ENCODE data around the gene NUDT8. TPM values are rescaled to one million over a fixed set of nuclear protein-coding genes. Genes with fewer than 3 reads are reported as not detected.

Gene NUDT8
- total and polyA plus RNA-seq, 5 donors from 2014 or later: 1.2 to 3.7 (median 2.1) TPM

- no peaks in the 10 kb centered on the region for H3K36me3 Mint-ChIP-seq
- H3K4me3 Mint-ChIP-seq: peak overlapping the region in 1 of 4 donors; percentile 36
- peaks cover 0 to 9% (median 5%) of the 10 kb centered on the region in 4 donors for H3K4me1 Mint-ChIP-seq
- Histone ChIP-seq H3K27ac (ENCODE audit: insufficient read depth, low read length, poor library complexity, severe bottlenecking) (no peak overlapping the region), H3K4me3 (ENCODE audit: low read depth, low read length) (no peak overlapping the region), H3K4me1 (ENCODE audit: control insufficient read depth, insufficient read depth, low read length, poor library complexity, severe bottlenecking) (peaks cover 8% of the 10 kb centered on the region), H3K36me3 (ENCODE audit: control insufficient read depth, insufficient read depth, low read length) (no peaks in the 10 kb centered on the region), H3K27me3 (ENCODE audit: control insufficient read depth, insufficient read depth, low read length) (no peaks in the 10 kb centered on the region), H3K9me3 (ENCODE audit: control insufficient read depth in 2 of 2, low read length in 2 of 2) (no peaks in the 10 kb centered on the region)
- no peak for ATAC-seq (ENCODE audit: low read depth in 2 of 2)
- no peak for DNase-seq
- peaks cover 4% of the 10 kb centered on the region for H3K27me3 Mint-ChIP-seq
- H3K27ac Mint-ChIP-seq: no peak overlapping the region
- H3K9me3 Mint-ChIP-seq: no peaks in the 10 kb centered on the region
These were observed 5.4 kb upstream of the NUDT8 start for GRCh38 chr11:67635231-67635521.

DNA sequence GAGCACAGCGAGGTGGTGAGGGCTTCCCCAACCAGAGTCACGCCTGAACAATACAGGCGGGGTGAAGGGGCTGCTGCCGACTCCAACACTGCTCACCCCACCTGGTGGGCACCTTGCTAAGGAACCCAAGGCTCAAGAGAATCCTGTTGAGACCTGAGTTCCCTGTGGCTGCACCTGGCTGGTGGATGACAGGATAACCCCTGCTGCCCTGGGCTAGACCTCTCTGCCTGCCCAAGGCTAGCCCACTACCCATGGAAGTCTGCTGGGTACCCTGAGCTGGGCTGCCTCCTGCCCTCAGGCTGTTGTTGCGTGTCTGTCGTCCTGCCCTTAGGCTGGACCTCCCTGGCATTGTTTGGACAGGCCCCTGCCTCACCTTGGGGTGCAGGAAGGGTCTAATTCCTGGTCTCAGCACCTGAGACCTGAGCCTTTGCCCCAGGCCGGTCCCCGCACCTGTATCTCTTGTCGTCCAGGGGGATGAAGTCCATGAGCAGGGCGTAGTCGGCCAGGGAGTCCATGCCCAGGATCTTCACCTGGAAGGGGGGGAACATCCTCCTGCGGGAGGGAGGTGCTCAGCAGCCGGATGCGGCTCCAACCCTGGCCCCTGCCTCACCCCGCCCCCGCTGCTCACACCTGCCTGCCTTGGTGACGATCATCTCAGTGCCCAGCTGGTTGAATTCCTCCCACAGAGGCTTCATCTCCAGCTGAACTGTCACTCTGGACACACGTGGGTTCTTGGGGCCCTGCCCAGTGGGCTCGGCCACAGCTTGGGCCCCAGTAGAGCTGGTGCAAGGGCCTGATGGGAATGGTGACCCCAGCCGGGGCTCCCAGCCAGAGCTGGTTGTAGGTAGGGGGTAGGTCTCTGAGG, 4.9 kb upstream of the NUDT8 start:
- Histone ChIP-seq H3K27me3 (ENCODE audit: control insufficient read depth, insufficient read depth, low read length) (no peaks in the 10 kb centered on the region), H3K27ac (ENCODE audit: insufficient read depth, low read length, poor library complexity, severe bottlenecking) (no peak overlapping the region), H3K36me3 (ENCODE audit: control insufficient read depth, insufficient read depth, low read length) (no peaks in the 10 kb centered on the region), H3K9me3 (ENCODE audit: control insufficient read depth in 2 of 2, low read length in 2 of 2) (no peaks in the 10 kb centered on the region), H3K4me3 (ENCODE audit: low read depth, low read length) (no peak overlapping the region), H3K4me1 (ENCODE audit: control insufficient read depth, insufficient read depth, low read length, poor library complexity, severe bottlenecking) (peaks cover 11% of the 10 kb centered on the region)
- Mint-ChIP-seq H3K4me3 (peak overlapping the region in 1 of 4 donors; percentile 36), H3K27me3 (peaks cover 4% of the 10 kb centered on the region), H3K9me3 (no peaks in the 10 kb centered on the region), H3K4me1 (peaks cover 0 to 9% (median 5%) of the 10 kb centered on the region in 4 donors), H3K36me3 (no peaks in the 10 kb centered on the region), H3K27ac (no peak overlapping the region)
- DNase-seq (no peak), ATAC-seq (ENCODE audit: low read depth in 2 of 2) (no peak)

DNA sequence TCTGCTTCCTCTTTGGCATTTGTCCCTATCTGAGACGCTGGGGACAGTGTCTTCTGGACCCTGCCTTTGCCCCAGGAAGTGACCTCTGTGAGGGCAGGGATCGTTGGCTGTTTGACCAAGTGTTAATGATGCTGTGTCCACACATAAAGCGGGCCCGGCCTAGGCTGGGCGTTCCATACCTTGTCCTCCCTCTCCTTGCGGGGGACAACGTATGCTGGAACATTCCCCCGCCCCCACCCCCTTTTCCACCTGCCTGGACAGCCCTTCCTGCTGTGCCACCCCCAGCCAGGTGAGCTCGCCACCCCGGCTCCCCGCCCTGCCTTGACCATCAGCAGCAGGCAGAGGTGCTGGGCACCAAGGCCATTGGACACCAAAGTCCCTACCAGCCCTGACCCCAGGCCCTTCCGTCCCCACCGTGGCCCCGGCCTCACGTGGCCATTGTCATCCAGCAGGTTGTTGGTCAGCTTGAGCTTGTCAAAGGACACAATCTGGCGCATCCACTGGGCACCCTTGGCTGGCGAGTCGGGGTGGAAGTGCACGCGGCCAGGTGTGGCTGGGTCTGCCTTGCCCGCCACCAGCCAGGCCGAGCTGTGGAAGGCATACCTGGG, 4.1 kb upstream of the NUDT8 start:
- Histone ChIP-seq H3K4me3 (ENCODE audit: low read depth, low read length) (no peak overlapping the region), H3K27me3 (ENCODE audit: control insufficient read depth, insufficient read depth, low read length) (no peaks in the 10 kb centered on the region), H3K36me3 (ENCODE audit: control insufficient read depth, insufficient read depth, low read length) (no peaks in the 10 kb centered on the region), H3K4me1 (ENCODE audit: control insufficient read depth, insufficient read depth, low read length, poor library complexity, severe bottlenecking) (peaks cover 18% of the 10 kb centered on the region), H3K9me3 (ENCODE audit: control insufficient read depth in 2 of 2, low read length in 2 of 2) (no peaks in the 10 kb centered on the region), H3K27ac (ENCODE audit: insufficient read depth, low read length, poor library complexity, severe bottlenecking) (no peak overlapping the region)
- no peak overlapping the region for H3K27ac Mint-ChIP-seq
- DNase-seq: no peak
- H3K27me3 Mint-ChIP-seq: peaks cover 4% of the 10 kb centered on the region
- H3K36me3 Mint-ChIP-seq: no peaks in the 10 kb centered on the region
- H3K4me1 Mint-ChIP-seq: peaks cover 0 to 12% (median 5%) of the 10 kb centered on the region in 4 donors
- no peaks in the 10 kb centered on the region for H3K9me3 Mint-ChIP-seq
- ATAC-seq (ENCODE audit: low read depth in 2 of 2): no peak
- H3K4me3 Mint-ChIP-seq: peak overlapping the region in 2 of 4 donors; percentile 64 to 66

DNA sequence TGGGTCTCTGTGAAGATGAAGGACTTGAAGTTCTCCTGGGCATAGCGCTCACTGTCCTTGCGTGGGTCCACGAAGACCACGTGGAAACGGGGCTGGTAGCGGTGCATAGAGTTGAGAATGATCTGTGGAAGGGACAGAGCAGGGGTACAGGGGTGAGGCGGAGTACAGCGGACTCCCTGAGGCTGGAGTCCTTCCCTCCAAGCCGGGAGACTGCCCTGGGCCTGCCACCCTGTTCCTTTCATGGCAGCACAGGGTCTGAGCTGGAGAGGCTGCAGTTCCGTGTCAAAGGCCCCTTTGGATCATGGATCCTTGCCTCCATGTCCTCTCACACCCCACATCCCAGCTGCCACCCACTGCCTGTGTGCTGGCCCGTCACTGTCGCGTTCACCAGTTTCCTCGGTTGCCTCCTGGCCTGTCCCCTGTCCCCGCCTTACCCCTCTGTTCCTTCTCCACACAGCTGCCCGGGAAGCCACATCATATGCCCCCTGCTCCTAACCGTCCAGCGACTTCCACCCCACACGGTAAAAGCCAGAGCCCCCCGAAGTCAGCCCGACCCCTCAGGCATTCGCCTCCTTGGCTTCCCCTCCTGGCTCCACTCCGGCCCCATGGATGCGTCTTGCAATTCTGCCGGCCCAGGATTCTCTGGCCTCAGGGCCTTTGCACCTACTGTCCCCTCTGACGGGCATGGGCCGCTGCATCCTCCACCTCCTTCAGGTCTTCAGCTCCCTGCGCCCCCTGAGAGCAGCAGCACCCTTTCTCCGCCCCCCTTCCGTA, 3.4 kb upstream of the NUDT8 start:
- no peaks in the 10 kb centered on the region for H3K36me3 ChIP-seq (ENCODE audit: control insufficient read depth, insufficient read depth, low read length)
- no peaks in the 10 kb centered on the region for H3K9me3 ChIP-seq (ENCODE audit: control insufficient read depth in 2 of 2, low read length in 2 of 2)
- Mint-ChIP-seq H3K4me1 (peaks cover 0 to 11% (median 5%) of the 10 kb centered on the region in 4 donors), H3K27ac (peak overlapping the region in 1 of 3 donors; percentile 38), H3K4me3 (peak overlapping the region in 2 of 4 donors; percentile 64 to 70), H3K36me3 (no peaks in the 10 kb centered on the region), H3K9me3 (no peaks in the 10 kb centered on the region), H3K27me3 (peaks cover 1% of the 10 kb centered on the region)
- H3K4me1 ChIP-seq (ENCODE audit: control insufficient read depth, insufficient read depth, low read length, poor library complexity, severe bottlenecking): peaks cover 19% of the 10 kb centered on the region
- no peaks in the 10 kb centered on the region for H3K27me3 ChIP-seq (ENCODE audit: control insufficient read depth, insufficient read depth, low read length)
- H3K4me3 ChIP-seq (ENCODE audit: low read depth, low read length): no peak overlapping the region
- ATAC-seq (ENCODE audit: low read depth in 2 of 2) (no peak), DNase-seq (no peak)
- no peak overlapping the region for H3K27ac ChIP-seq (ENCODE audit: insufficient read depth, low read length, poor library complexity, severe bottlenecking)

- Mint-ChIP-seq H3K4me3 (peak overlapping the region; percentile 66 to 89 (median 72)), H3K27me3 (no peaks in the 10 kb centered on the region), H3K4me1 (peaks cover 0 to 11% (median 5%) of the 10 kb centered on the region in 4 donors), H3K9me3 (no peaks in the 10 kb centered on the region), H3K27ac (peak overlapping the region in 1 of 3 donors; percentile 90), H3K36me3 (no peaks in the 10 kb centered on the region)
- Histone ChIP-seq H3K36me3 (ENCODE audit: control insufficient read depth, insufficient read depth, low read length) (no peaks in the 10 kb centered on the region), H3K27me3 (ENCODE audit: control insufficient read depth, insufficient read depth, low read length) (no peaks in the 10 kb centered on the region), H3K4me3 (ENCODE audit: low read depth, low read length) (no peak overlapping the region), H3K9me3 (ENCODE audit: control insufficient read depth in 2 of 2, low read length in 2 of 2) (no peaks in the 10 kb centered on the region), H3K4me1 (ENCODE audit: control insufficient read depth, insufficient read depth, low read length, poor library complexity, severe bottlenecking) (peaks cover 19% of the 10 kb centered on the region), H3K27ac (ENCODE audit: insufficient read depth, low read length, poor library complexity, severe bottlenecking) (no peak overlapping the region)
- DNase-seq (no peak), ATAC-seq (ENCODE audit: low read depth in 2 of 2) (no peak)
These were observed 2.6 kb upstream of the NUDT8 start for GRCh38 chr11:67632175-67632981.

DNA sequence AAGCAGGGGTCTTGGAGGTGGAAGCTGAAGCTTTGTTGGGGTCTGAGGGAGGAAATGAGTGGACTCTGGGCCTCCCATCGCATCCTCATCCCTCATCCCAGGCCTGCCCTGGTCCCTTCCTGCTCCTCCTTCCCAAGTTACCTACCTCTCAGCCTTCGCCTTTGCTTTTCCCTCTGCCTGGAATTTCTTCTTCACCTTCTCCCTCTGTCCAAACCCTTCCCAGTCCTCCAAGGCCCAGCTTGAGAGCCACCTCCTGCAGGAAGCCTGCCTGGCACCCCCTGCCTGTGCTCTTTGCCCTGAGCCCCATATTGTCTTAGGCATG, 2.1 kb upstream of the NUDT8 start:
- H3K9me3 ChIP-seq (ENCODE audit: control insufficient read depth in 2 of 2, low read length in 2 of 2): no peaks in the 10 kb centered on the region
- H3K27ac ChIP-seq (ENCODE audit: insufficient read depth, low read length, poor library complexity, severe bottlenecking): no peak overlapping the region
- no peaks in the 10 kb centered on the region for H3K36me3 ChIP-seq (ENCODE audit: control insufficient read depth, insufficient read depth, low read length)
- peaks cover 19% of the 10 kb centered on the region for H3K4me1 ChIP-seq (ENCODE audit: control insufficient read depth, insufficient read depth, low read length, poor library complexity, severe bottlenecking)
- Mint-ChIP-seq H3K27ac (peak overlapping the region in 1 of 3 donors; percentile 90), H3K36me3 (no peaks in the 10 kb centered on the region), H3K4me3 (peak overlapping the region; percentile 66 to 89 (median 72)), H3K4me1 (peaks cover 0 to 11% (median 5%) of the 10 kb centered on the region in 4 donors), H3K9me3 (no peaks in the 10 kb centered on the region), H3K27me3 (no peaks in the 10 kb centered on the region)
- H3K4me3 ChIP-seq (ENCODE audit: low read depth, low read length): no peak overlapping the region
- ATAC-seq (ENCODE audit: low read depth in 2 of 2): no peak
- no peak for DNase-seq
- H3K27me3 ChIP-seq (ENCODE audit: control insufficient read depth, insufficient read depth, low read length): no peaks in the 10 kb centered on the region

DNA sequence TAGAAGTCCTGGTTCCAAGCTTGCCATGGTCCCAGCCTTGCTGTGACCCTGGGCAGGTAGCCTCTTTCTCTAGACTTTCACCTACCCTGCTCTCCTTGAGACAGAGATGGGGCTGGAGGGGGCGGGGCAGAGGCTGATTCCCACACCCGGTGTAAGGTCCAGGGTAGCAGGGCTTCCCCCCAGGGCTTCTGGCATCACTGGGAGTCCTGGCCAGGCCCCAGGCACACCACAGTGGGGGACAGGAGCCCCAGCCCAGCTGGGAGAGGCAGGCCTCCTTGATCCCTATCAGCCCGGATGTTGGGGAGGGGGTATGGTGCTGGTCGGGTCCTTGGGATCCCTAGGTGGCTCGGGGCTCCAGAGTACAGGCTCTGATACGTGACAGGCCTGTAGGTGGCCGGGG, 1.7 kb upstream of the NUDT8 start:
- Histone ChIP-seq H3K27me3 (ENCODE audit: control insufficient read depth, insufficient read depth, low read length) (no peaks in the 10 kb centered on the region), H3K4me1 (ENCODE audit: control insufficient read depth, insufficient read depth, low read length, poor library complexity, severe bottlenecking) (peaks cover 19% of the 10 kb centered on the region), H3K4me3 (ENCODE audit: low read depth, low read length) (no peak overlapping the region), H3K36me3 (ENCODE audit: control insufficient read depth, insufficient read depth, low read length) (no peaks in the 10 kb centered on the region), H3K27ac (ENCODE audit: insufficient read depth, low read length, poor library complexity, severe bottlenecking) (no peak overlapping the region), H3K9me3 (ENCODE audit: control insufficient read depth in 2 of 2, low read length in 2 of 2) (no peaks in the 10 kb centered on the region)
- no peaks in the 10 kb centered on the region for H3K9me3 Mint-ChIP-seq
- H3K27me3 Mint-ChIP-seq: no peaks in the 10 kb centered on the region
- H3K27ac Mint-ChIP-seq: no peak overlapping the region
- H3K4me1 Mint-ChIP-seq: peaks cover 0 to 11% (median 7%) of the 10 kb centered on the region in 4 donors
- H3K4me3 Mint-ChIP-seq: peak overlapping the region; percentile 81 to 94 (median 90)
- DNase-seq (no peak), ATAC-seq (ENCODE audit: low read depth in 2 of 2) (no peak)
- no peaks in the 10 kb centered on the region for H3K36me3 Mint-ChIP-seq

Data from CD4-positive, CD25-positive, alpha-beta regulatory T cell (primary cell).